ENCODE data around the gene C5orf52. TPM values are rescaled to one million over a fixed set of nuclear protein-coding genes. Genes with fewer than 3 reads are reported as not detected.
"Not testable (repeated sequence)": the region's sequence is repeated elsewhere in the genome, so short reads cannot be mapped to it uniquely, and the experiment has no call there.

Gene C5orf52
- total and polyA plus RNA-seq, 4 donors: not detected

GRCh38 chr5:157722895-157723294 lies 51.6 kb downstream of the C5orf52 start:
- H3K27me3 ChIP-seq (ENCODE audit: control insufficient read depth in 1 of 2, insufficient read depth in 2 of 2, low read length in 1 of 2); H3K27ac ChIP-seq (ENCODE audit: low read depth in 1 of 2, low read length in 2 of 2); ATAC-seq (ENCODE audit: low FRiP score); H3K4me3 ChIP-seq (ENCODE audit: low read length in 2 of 2); H3K4me1 ChIP-seq (ENCODE audit: control insufficient read depth in 1 of 2, insufficient read depth in 2 of 2, low read length in 2 of 2); H3K36me3 ChIP-seq (ENCODE audit: control insufficient read depth in 1 of 2, insufficient read depth in 2 of 2, low read length in 1 of 2); H3K9me3 ChIP-seq (ENCODE audit: control insufficient read depth, low read length); DNase-seq; intact Hi-C loops (cut with DNase I): not testable (repeated sequence)
- 84 to 87% methylated on average over 2 of the region's 2 CpGs for WGBS, 2 donors

GRCh38 chr5:157726607-157727006 lies 55.3 kb downstream of the C5orf52 start:
- 94 to 95% methylated on average over 2 of the region's 2 CpGs for WGBS, 2 donors
- H3K27ac ChIP-seq (ENCODE audit: low read depth in 1 of 2, low read length in 2 of 2); ATAC-seq (ENCODE audit: low FRiP score); H3K4me1 ChIP-seq (ENCODE audit: control insufficient read depth in 1 of 2, insufficient read depth in 2 of 2, low read length in 2 of 2); H3K27me3 ChIP-seq (ENCODE audit: control insufficient read depth in 1 of 2, insufficient read depth in 2 of 2, low read length in 1 of 2); H3K4me3 ChIP-seq (ENCODE audit: low read length in 2 of 2); intact Hi-C loops (cut with DNase I); H3K9me3 ChIP-seq (ENCODE audit: control insufficient read depth, low read length); DNase-seq; H3K36me3 ChIP-seq (ENCODE audit: control insufficient read depth in 1 of 2, insufficient read depth in 2 of 2, low read length in 1 of 2): not testable (repeated sequence)

DNA sequence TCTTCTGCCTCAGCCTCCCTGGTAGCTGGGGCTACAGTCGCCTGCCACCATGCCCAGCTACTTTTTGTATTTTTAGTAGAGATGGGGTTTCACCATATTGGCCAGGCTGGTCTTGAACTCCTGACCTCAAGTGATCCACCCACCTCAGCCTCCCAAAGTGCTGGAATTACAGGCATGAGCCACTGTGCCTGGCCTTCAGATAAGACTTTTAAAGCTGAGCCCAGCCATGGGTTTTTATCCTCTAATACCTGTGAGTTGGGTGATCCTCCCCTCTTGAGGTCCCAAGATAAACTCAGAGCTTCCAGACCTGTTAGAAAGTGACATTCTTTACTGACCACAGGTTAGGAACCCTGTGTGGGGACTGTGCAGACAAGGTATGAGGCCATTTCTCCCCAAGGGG lies 56.5 kb downstream of the C5orf52 start:
- H3K9me3 ChIP-seq (ENCODE audit: control insufficient read depth, low read length); ATAC-seq (ENCODE audit: low FRiP score); intact Hi-C loops (cut with DNase I); H3K36me3 ChIP-seq (ENCODE audit: control insufficient read depth in 1 of 2, insufficient read depth in 2 of 2, low read length in 1 of 2); H3K4me3 ChIP-seq (ENCODE audit: low read length in 2 of 2); H3K27ac ChIP-seq (ENCODE audit: low read depth in 1 of 2, low read length in 2 of 2); H3K4me1 ChIP-seq (ENCODE audit: control insufficient read depth in 1 of 2, insufficient read depth in 2 of 2, low read length in 2 of 2); H3K27me3 ChIP-seq (ENCODE audit: control insufficient read depth in 1 of 2, insufficient read depth in 2 of 2, low read length in 1 of 2); DNase-seq: not testable (repeated sequence)
- 91 to 100% methylated on average over 1 of the region's 1 CpG for WGBS, 2 donors

Other genes starting within 250 kb of the C5orf52 start
- gene NIPAL4, start 211.3 kb upstream of the C5orf52 start, total RNA-seq: under 1 TPM in 1 of 2 donors, not detected in 1; 0.55 TPM
- under 1 TPM in 1 of 2 donors, not detected in 1; 0.28 TPM for gene NIPAL4, start 211.3 kb upstream of the C5orf52 start, polyA plus RNA-seq
- gene ADAM19, start 95.8 kb upstream of the C5orf52 start, total RNA-seq: 10 to 100 TPM; 31.0 to 42.8 TPM
- 1 to 10 TPM; 1.5 to 9.6 TPM for gene ADAM19, start 95.8 kb upstream of the C5orf52 start, polyA plus RNA-seq
- under 1 TPM in 1 of 2 donors, not detected in 1; 0.12 TPM for gene SOX30, start 19.1 kb upstream of the C5orf52 start, total RNA-seq
- not detected for gene SOX30, start 19.1 kb upstream of the C5orf52 start, polyA plus RNA-seq
- 1 to 10 TPM; 7.3 to 8.2 TPM for gene THG1L, start 59.9 kb downstream of the C5orf52 start, total RNA-seq
- 10 to 100 TPM in 1 of 2 donors, 1 to 10 TPM in 1; 9.8 to 13.5 TPM for gene THG1L, start 59.9 kb downstream of the C5orf52 start, polyA plus RNA-seq
- gene LSM11, start 72.2 kb downstream of the C5orf52 start, total RNA-seq: 1 to 10 TPM; 5.2 to 5.9 TPM
- gene LSM11, start 72.2 kb downstream of the C5orf52 start, polyA plus RNA-seq: 1 to 10 TPM; 1.9 to 2.9 TPM
- gene CLINT1, start 187.6 kb downstream of the C5orf52 start, total RNA-seq: 10 to 100 TPM; 57.1 to 60.9 TPM
- gene CLINT1, start 187.6 kb downstream of the C5orf52 start, polyA plus RNA-seq: 10 to 100 TPM; 31.7 to 31.9 TPM

All from aorta (tissue), 5 donors.